Measurements from ENCODE around the gene KCNG2. TPM values are rescaled to one million over a fixed set of nuclear protein-coding genes. Genes with fewer than 3 reads are reported as not detected.

KCNG2 gene
- total RNA-seq, 1 donor from 2014 or later, result not detected

DNA sequence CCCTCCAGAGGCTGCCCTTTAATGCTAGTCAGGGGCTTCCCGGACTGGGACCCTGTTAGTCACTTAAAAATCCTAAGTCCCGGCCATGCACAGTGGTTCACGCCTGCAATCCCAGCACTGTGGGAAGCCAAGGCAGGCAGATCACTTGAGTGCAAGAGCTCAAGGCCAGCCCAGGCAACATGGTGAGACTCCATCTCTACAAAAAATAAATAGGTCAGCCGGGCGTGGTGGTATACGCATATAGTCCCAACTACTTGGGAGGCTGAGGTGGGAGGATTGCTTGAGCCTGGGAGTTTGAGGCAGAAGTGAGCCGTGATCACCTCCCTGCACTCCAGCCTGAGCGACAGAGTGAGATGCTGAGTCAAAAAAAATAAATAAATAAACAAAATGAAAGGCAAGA lies 17.2 kb upstream of the KCNG2 start:
- Mint-ChIP-seq H3K9me3 (no peaks in the 10 kb centered on the region), H3K27ac (no peak overlapping the region), H3K27me3 (peaks cover 37% of the 10 kb centered on the region), H3K4me1 (no peaks in the 10 kb centered on the region), H3K36me3 (ENCODE audit: low read depth) (no peaks in the 10 kb centered on the region), H3K4me3 (no peak overlapping the region)
- ChIA-PET POLR2A (no interaction called here), CTCF (no interaction called here)
- TF ChIP-seq, protein P1, sequence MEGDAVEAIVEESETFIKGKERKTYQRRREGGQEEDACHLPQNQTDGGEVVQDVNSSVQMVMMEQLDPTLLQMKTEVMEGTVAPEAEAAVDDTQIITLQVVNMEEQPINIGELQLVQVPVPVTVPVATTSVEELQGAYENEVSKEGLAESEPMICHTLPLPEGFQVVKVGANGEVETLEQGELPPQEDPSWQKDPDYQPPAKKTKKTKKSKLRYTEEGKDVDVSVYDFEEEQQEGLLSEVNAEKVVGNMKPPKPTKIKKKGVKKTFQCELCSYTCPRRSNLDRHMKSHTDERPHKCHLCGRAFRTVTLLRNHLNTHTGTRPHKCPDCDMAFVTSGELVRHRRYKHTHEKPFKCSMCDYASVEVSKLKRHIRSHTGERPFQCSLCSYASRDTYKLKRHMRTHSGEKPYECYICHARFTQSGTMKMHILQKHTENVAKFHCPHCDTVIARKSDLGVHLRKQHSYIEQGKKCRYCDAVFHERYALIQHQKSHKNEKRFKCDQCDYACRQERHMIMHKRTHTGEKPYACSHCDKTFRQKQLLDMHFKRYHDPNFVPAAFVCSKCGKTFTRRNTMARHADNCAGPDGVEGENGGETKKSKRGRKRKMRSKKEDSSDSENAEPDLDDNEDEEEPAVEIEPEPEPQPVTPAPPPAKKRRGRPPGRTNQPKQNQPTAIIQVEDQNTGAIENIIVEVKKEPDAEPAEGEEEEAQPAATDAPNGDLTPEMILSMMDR (IDR thresholded peaks at IDR 0.05), result no peak
- peak; percentile 1 for DNase-seq
- ATAC-seq (ENCODE audit: low read depth), result no peak
- intact Hi-C loops (cut with micrococcal nuclease), result no loop called here

DNA sequence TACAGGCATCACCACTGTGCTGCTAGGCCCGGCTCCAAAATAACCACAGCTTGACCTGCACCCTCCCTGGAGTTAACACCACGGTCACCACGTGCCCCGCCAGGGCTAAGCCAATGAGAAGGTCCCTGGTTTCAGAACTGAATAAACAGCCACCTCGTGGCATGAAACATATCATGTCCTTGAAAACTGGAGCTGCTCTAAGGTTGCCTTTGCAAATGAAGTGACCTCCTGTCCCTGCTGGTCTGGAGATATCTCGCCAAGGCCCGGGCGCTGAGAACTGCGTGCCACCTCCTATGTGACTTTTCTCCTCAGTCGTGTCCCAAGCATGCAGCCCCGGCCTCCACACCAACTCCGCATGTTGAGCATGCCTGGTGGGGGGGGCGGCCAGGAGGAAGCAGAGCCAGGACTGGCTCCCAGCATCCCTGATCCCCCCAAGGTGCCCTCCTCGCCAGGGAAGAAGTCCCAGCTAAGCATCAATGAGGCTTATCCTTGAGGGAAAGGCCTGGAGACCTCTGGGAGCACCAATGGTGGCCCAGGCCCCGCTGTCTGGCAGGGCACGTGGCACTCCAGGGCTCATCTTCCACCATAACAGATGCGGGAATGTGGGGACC lies 16.3 kb upstream of the KCNG2 start:
- peak; percentile 11 for DNase-seq
- ChIA-PET POLR2A (no interaction called here), CTCF (no interaction called here)
- no peaks in the 10 kb centered on the region for H3K4me1 Mint-ChIP-seq
- no peak overlapping the region for H3K27ac Mint-ChIP-seq
- H3K27me3 Mint-ChIP-seq, result peaks cover 38% of the 10 kb centered on the region
- no peak for ATAC-seq (ENCODE audit: low read depth)
- TF ChIP-seq, protein P1 (IDR thresholded peaks at IDR 0.05), result no peak
- intact Hi-C loops (cut with micrococcal nuclease), result no loop called here
- no peaks in the 10 kb centered on the region for H3K9me3 Mint-ChIP-seq
- H3K36me3 Mint-ChIP-seq (ENCODE audit: low read depth), result no peaks in the 10 kb centered on the region
- H3K4me3 Mint-ChIP-seq, result no peak overlapping the region

DNA sequence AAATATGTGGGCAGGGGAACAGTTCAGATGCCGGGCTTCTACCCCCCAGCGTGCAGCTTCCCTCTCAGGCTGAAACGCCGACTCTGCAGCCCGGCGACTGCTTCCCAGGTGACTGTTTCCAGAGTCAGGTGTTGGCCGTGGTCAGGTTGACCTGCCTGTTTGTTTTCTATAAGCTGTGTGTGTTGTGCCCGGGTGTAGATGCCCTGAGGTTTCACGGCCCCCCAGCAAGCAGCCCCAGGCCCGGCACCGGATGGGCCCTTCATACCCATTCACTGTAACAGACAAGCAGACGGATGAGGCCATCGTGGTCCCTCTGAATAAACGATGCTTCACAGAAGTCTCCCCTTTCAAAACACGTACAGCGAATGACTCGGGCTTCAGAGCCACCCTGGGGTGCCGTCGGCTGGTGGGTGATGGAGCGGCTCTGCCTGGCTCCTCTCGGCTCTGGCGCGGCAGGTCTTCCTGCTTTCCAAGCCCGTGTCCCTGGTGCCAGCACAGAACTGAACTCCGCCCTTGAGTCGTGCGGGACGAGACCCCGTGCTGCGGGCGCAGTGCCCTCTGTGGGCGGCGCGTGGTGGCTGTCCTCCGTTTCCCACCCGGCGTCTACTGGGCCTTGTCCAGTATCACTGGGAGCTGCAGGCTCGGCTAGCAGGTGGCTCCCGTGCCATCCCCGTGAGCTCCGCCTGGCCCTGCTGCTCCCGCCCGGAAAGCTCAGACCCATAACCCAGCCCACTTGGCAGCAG lies 15.0 kb upstream of the KCNG2 start:
- H3K4me1 Mint-ChIP-seq, result no peaks in the 10 kb centered on the region
- H3K36me3 Mint-ChIP-seq (ENCODE audit: low read depth), result no peaks in the 10 kb centered on the region
- DNase-seq (peak; percentile 11), ATAC-seq (ENCODE audit: low read depth) (no peak)
- CTCF ChIA-PET, result no interaction called here
- H3K27me3 Mint-ChIP-seq, result peaks cover 38% of the 10 kb centered on the region
- H3K4me3 Mint-ChIP-seq, result no peak overlapping the region
- intact Hi-C loops (cut with micrococcal nuclease), result no loop called here
- TF ChIP-seq, protein P1 (IDR thresholded peaks at IDR 0.05), result no peak
- POLR2A ChIA-PET, result no interaction called here
- H3K27ac Mint-ChIP-seq, result no peak overlapping the region
- no peaks in the 10 kb centered on the region for H3K9me3 Mint-ChIP-seq

DNA sequence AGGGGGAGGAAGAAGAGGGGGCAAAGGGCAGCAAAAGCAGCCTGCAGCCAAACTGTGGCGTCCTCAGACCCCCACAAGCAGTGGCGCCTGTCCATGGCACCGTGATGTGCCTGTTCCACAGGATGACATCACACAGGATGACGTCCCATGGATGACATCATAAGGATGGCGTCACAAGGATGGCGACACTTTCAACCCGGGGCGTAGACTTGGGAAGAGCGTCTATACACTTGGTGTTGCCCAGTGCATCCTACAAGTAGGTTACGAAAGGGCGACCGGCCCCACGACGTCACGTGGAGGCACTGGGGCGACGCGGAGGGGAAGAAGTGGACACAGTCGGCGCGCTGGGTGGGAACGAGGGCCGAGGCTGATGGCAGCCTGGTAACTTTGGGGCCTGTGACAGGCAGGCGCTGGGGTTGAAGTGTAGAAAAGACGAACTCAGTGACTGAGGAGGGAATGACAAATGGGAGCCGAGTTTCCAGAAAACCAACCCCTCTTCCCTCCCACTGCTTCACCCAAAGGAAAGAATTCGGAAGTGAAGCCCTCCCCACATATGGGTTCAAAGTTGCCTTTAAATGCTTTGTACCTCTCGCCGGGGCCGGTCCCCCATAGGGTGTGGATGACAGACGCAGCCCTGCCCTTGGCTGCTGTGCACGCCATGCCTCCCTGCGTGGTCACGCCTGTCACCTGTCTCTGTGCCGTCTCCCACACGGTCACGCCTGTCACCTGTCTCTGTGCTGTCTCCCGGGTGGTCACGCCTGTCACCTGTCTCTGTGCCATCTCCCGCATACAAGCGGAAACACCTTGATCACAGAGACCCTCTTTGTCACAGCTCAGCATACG lies 13.4 kb upstream of the KCNG2 start:
- peaks cover 42% of the 10 kb centered on the region for H3K27me3 Mint-ChIP-seq
- DNase-seq (peak; percentile 5), ATAC-seq (ENCODE audit: low read depth) (no peak)
- H3K36me3 Mint-ChIP-seq (ENCODE audit: low read depth), result no peaks in the 10 kb centered on the region
- ChIA-PET POLR2A (no interaction called here), CTCF (no interaction called here)
- H3K4me3 Mint-ChIP-seq, result no peak overlapping the region
- intact Hi-C loops (cut with micrococcal nuclease), result no loop called here
- H3K27ac Mint-ChIP-seq, result no peak overlapping the region
- peaks cover 1% of the 10 kb centered on the region for H3K4me1 Mint-ChIP-seq
- no peaks in the 10 kb centered on the region for H3K9me3 Mint-ChIP-seq
- TF ChIP-seq, protein P1 (IDR thresholded peaks at IDR 0.05), result no peak
